Measurements from ENCODE around the gene TGFA.

GRCh38 chr2:70411483-70412125 lies 142.0 kb downstream of the TGFA start:
- TF ChIP-seq CTCF (IDR thresholded peaks at IDR 0.05) (no peak), EP300 (IDR thresholded peaks at IDR 0.05) (no peak)
